CD4-positive, alpha-beta T cell treated with Interleukin-1 beta for 1 hour (primary cell): Measurements from ENCODE around the gene GPR155.
"Not testable (repeated sequence)": the region's sequence is repeated elsewhere in the genome, so short reads cannot be mapped to it uniquely, and the experiment has no call there.

ENCODE experiments used
- DNase-seq, 2 donors: peaks; one replicate each; pipeline ENCODE4 v3.0.0-alpha.2; 2020 to 2022

Gene GPR155

DNA sequence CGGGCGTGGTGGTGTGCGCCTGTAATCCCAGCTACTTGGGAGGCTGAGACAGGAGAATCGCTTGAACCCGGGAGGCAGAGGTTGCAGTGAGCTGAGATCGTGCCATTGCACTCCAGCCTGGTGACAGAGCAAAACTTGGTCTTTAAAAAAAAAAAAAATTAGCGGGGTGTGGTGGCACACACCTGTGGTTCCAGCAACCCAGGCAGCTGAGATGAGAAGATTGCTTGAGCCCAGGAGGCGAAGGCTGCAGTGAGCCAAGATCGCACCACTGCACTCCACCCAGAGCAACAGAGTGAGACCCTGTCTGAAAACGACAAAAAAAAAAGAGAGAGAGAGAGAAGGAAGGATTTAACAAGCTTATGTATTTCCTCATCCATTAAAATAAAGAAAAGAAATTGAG is 2.7 kb upstream of the GPR155 start:
- peak; percentile 39 to 52 for DNase-seq

DNA sequence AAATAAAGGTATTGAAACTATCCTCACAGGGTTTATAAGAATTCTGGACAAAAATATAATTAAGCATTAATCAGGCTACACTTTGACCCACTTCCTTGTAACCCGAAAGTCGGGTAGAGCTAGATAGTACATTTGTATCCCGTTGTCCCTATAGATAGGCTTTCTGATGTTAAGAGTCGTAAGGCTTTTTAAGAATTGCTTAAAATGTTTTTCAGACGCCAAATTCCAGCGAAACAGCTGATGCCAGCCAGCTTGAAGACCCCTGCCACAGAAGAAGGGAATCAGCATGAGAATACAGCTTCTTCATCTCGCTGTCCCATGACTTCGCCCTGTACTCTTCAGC is 962 bp upstream of the GPR155 start:
- no peak for DNase-seq

DNA sequence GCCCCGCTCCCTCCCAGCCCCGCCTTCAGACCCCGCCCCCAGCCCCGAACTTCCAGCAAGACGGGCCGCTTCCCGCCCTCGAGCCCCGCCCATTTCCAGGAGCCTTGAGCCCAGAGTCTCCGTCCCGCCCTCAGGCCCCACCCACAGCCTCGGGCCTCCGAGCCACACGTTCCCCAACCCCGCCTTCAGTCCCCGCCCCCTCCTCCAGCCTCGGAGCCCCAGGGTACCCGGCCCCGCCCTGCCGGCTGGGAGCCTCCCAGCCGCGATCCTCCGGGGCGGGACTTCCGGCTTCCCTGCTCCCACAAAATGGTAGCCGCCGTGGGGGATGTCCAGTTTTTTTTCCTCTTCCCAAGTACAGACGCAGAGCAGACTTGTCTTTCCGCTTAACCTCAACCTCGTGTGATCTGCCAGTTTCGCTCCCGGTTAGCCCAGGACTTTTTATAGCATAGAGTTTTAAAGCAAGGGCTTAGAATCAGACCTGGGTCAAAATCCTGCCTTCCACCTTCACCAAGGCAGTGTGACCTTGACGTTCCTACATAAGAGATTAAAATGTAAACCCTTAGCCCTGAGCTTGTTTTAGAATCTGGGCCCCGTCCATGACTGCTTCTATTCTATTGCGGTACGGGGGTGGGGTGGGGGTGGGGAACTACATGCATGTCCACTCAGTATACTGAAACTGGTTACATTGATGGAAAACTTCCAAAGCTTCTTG is 435 bp upstream of the GPR155 start:
- DNase-seq = peak; percentile 97 to 99

GRCh38 chr2:174485788-174486562 is 854 bp downstream of the GPR155 start:
- peak; percentile 9 to 19 for DNase-seq

- DNase-seq = not testable (repeated sequence)
These were observed 1.8 kb downstream of the GPR155 start for GRCh38 chr2:174485045-174485444.

GRCh38 chr2:174484573-174484972 is 2.3 kb downstream of the GPR155 start:
- DNase-seq = no peak

DNA sequence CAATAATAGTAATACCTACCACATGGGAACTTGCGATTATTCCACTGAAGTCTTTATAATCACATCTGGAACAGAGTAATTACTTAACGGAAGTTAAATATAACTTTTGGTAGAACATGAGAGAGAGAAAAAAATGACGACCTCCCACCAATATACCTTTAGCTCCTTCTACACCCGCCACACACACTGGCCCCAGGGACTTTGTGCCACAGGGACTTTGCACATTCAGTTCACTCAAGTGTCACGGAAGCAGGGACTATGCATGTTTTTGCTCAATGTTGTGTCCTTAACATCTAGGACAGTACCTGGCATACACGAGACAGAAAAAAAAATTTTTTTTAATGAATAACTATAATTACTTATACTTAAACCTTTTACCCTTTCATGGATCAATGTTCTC is 4.0 kb downstream of the GPR155 start:
- no peak for DNase-seq

- no peak for DNase-seq
These were observed 9.1 kb downstream of the GPR155 start for GRCh38 chr2:174477759-174478158.

DNA sequence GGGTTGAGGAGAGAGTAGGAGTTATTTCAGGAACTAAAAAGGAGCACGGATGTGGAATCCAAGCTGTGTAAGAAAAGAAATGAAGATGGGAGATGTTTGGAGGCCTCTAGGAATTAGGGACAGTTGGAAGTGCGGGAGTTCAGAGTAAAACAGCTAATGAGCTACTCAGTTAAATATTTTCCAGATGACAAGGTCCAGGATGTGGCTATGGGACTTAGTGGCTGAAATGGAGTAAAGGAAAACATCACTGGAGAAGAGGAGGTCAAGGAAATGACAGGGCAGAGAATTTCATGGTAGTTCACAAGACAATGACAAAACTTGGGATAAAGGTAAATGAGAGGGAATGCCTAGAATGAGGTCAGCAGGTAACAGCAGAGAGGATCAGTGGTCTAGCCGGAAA is 13.0 kb downstream of the GPR155 start:
- no peak for DNase-seq

DNA sequence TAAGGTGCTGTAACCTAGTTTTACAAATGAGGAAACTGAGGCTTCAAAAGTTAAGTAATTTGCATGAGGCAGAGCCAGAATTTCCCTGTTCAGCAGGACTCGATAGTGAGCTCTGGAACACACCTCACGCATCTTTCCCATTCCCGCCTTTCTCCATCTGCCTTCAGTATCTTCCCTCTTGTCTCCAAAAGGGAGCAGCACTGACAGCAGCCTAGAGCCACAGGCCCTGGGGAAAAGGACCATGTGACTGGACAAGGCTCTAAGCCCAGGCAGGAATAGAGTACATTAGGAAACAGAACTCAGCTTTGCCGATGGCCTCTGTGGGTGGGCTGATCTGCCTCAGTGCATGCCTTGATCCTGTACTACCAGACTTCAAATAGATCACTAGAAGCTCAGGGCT is 21.5 kb downstream of the GPR155 start:
- no peak for DNase-seq

- no peak for DNase-seq
These were observed 25.6 kb downstream of the GPR155 start for GRCh38 chr2:174461221-174461620.

GRCh38 chr2:174454566-174454965 is 32.3 kb downstream of the GPR155 start:
- DNase-seq = no peak

GRCh38 chr2:174450021-174450816 is 36.6 kb downstream of the GPR155 start:
- DNase-seq = no peak

DNA sequence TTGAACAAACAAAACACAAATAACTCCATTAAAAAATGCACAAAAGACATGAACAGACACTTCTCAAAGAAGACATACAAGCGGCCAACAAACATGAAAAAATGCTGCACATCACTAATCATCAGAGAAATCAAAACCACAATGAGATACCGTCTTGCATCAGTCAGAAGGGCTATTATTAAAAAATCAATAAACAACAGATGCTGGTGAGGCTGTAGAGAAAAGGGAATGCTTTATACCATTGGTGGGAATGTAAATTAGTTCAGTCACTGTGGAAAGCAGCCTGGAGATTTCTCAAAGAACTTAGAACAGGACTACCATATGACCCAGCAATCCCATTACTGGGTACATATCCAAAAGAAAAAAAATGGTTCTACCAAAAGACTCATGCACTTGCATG is 37.8 kb downstream of the GPR155 start:
- DNase-seq = no peak

- DNase-seq = no peak
These were observed 40.3 kb downstream of the GPR155 start for GRCh38 chr2:174446531-174446930.

- DNase-seq = no peak
These were observed 41.6 kb downstream of the GPR155 start for GRCh38 chr2:174445248-174445647.

- no peak for DNase-seq
These were observed 42.1 kb downstream of the GPR155 start for GRCh38 chr2:174444761-174445160.

- no peak for DNase-seq
These were observed 44.0 kb downstream of the GPR155 start for GRCh38 chr2:174442546-174443510.

DNA sequence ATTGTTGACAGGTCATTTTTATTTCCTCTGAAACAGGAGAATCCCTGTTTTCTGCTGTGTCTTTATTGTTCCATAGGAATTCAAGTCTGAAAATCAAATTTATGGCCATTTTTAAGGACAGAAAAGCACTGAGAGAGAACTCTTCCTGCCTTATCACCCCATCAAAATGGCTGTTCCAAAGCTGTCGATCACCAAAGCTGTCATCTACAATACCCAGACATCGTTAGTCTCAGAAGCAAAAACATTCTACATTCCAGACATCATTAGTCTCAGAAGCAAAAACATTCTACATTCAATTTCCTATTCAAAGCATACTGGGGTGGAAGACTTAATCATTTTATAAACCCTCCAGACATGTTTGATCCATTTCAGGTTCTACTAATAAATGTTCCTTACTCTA is 46.9 kb downstream of the GPR155 start:
- no peak for DNase-seq

DNA sequence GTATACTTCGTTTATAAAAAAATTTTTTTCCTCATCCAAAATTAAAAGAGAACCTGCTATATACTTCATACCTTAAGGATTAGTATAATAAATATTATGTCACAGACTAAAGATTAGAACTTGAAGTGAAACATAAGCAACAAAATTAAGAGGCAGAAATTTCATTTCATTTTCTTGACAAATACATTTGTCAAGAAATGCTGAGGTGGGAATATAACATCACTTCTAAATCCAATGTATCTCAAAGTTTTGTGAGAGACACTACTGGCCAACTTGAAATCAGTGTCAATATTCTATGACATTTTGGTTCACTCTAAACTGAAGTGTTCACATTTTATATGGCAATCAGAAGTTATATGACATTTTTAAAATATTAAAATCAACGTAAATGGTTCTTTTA is 47.5 kb downstream of the GPR155 start:
- DNase-seq = no peak

GRCh38 chr2:174438146-174438886 is 48.5 kb downstream of the GPR155 start:
- DNase-seq = no peak

DNA sequence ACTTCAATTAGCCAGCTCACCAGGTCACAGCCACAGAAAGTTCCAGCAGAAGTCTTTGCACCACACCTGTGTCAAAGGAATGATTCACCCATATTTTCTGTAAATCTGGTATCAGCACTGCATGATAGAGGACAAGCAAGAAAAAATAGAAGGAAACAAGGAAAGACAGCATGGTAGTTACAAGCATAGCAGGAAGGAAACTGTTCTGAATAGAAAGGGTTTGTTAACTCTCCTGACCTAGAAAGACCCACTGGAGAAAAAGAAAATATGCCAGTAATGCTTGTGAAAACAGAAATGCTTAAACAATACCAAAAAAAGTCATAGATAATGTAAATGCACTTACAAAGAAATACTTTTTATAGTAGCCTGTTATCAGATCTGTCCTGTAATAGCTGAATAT is 50.5 kb downstream of the GPR155 start:
- no peak for DNase-seq
